NK-92 (cell line): ENCODE measurements around the gene MAD1L1.
"Not testable (repeated sequence)": the region's sequence is repeated elsewhere in the genome, so short reads cannot be mapped to it uniquely, and the experiment has no call there.

Experiments used
- DNase-seq: peaks from one replicate; lab custom pipeline; 2025; ENCODE audit not compliant: unreplicated experiment; lab: John Stamatoyannopoulos, UW

The MAD1L1 gene

DNA sequence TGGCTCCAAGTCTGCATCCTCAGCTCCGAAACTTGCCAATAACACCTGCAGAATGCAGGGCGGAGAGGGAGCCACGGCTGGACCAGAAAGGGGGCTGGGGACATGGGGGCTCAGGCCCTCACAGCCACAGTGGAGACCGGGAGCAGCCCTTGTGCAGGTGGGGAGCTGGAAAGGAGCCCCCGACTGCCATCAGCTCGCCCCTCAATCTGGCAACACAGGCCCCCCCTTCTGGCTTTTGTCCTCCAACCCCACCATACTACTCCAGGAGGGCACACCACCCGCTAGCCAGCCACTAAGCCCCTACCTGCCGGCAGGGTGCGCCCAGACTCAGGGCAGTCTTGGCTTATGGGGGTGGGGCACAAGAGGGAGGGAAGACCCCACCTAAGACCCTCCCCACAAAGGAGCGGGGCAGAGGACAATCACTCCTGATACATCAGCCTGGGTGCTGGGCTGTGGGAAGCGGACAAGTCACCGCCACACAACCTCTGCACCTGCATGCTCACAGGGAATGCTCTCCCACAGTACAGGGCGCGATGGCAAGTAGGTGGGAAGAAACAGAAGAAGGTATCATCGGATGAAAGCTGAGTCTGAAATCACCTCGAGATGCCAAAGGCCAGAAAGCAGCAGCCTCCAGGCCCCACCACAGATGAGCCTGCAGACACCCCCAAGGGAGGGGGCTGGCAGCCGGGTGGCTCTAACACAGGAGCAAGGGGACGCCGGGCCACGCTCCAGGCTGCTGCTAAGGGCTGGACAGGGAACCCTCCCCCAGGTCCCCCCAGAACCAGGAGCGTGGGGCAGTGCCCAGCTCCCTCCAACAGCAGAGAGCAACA lies 297.4 kb downstream of the MAD1L1 start:
- no peak for DNase-seq

DNA sequence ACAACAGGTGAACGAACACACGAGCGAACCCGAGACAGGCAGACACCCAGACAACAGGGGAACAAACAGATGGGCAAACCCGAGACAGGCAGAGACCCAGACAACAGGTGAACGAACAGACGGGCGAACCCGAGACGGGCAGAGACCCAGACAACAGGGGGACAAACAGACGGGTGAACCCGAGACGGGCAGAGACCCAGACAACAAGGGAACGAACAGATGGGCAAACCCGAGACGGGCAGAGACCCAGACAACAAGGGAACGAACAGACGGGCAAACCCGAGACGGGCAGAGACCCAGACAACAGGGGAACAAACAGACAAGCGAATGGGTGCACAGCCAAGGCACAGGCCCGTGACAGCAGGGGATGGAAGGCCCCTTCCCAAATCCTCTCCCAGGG lies 298.0 kb downstream of the MAD1L1 start:
- DNase-seq: no peak

DNA sequence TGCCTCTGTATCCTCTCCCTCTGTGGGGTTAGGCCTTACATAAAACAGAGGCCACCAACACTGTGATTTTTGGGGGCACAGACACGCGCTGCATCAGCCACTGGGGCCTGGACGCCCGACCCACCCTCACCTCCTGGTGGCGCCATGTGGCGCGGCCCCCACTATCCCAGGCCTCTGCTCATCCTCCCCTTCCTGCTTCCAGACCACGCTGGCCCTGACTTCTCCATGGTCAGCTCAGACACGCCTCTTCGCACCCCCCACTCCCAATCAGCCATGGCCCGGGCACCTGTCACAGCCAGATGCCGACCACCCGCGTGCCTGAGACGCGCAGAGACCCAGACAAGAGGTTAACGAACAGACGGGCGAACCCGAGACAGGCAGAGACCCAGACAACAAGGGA lies 298.7 kb downstream of the MAD1L1 start:
- no peak for DNase-seq

GRCh38 chr7:1933066-1933750 lies 299.5 kb downstream of the MAD1L1 start:
- DNase-seq: no peak

GRCh38 chr7:1931951-1932270 lies 300.8 kb downstream of the MAD1L1 start:
- no peak for DNase-seq

DNA sequence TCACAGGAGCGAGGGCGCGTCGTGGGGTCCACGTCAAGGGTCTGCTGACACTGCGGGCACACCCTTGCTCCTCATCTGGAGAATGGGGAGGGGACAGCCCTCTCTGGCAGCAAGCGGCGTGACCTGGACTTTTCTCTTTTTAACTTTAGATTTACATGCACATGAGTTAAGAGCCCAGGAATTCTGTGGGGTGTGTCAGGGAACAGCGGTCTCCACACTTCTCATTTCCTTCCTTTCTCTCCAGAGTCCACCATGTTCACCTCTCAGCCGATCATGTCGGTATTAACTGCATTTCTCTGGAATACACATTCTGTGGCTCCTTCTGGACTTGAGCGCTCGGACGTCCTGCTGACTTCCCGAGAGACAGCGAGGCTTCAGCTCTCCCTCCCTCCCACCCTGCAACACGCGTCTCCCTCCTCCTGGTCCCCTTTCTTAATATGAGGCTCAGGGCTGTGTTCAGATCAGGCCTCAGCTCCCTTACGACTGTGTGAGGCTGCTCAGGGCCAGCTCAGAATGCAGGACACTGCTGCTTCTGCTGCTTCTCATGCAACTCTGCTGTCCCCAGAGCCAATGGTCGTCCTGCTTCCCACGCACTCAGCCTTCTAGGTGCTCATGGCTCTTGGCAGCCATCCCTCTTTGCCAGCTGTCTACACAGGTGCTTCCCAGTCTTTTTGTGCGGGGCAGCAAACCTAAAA lies 301.3 kb downstream of the MAD1L1 start:
- no peak for DNase-seq

DNA sequence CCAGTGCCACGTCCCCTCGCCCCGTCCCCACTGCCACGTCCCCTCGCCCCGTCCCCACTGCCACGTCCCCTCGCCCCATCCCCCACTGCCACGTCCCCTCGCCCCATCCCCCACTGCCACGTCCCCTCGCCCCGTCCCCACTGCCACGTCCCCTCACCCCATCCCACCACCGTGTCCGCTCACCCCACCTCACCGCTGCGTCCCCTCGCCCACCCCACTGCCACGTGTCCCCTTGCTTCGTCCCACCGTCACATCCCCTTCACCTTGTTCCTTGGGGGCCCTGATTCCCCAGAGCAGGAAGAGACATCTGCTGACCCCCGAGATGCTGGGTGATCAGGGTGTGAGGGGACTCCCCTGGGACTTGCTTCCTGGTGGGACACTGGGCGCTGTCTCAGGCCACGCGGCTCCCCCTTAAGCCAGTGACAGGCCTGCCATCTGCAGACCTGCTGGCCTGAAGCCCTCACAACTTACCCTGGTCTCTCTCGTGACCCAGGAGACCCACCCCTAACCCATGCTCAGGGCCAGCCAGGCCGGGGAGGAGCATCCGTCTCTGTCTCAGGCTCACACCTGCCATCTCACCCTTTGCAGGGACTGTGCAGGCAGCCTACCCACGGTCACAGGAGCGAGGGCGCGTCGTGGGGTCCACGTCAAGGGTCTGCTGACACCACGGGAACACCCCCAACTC lies 302.2 kb downstream of the MAD1L1 start:
- no peak for DNase-seq

DNA sequence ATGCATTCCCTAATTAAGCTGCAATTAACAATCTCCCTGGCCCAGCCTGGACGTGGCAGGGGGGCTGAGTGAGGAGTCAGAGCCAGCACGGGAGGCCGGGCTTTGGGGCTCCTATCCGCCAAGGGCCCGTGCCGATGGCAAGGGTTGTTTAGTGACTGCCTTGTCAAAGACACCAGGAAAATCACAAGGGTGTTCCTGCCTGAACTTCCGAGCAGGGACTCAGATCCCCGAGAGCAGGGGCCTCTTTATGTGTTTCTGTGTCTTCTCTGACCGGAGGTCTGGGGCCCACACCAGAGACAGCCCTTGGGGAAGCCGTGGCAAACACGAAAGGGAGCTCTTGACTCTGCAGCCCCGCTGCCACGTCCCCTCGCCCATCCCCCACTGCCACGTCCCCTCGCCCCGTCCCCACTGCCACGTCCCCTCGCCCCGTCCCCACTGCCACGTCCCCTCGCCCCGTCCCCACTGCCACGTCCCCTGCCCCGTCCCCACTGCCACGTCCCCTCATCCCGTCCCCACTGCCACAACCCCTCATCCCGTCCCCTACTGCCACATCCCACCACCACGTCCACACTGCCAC lies 303.3 kb downstream of the MAD1L1 start:
- DNase-seq: not testable (repeated sequence)

GRCh38 chr7:1928645-1929348 lies 303.9 kb downstream of the MAD1L1 start:
- no peak for DNase-seq

GRCh38 chr7:1927937-1928644 lies 304.7 kb downstream of the MAD1L1 start:
- no peak for DNase-seq

DNA sequence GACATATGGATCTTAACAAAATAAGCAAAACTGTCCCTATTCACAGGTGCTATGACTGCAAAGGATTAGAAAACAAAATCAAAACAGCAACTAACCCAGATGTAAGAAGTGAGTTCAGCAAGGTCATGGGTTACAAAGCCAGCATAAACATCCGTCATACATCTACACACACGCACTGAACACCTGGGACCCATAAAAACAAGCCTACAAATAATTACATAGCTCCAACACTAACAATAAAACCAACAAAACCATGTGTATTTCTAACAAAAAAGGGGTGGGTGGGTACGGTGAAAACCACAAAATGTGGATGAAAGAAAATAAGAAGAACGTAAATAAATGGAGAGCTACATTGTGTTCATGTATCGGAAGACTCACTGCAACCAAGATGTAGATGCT lies 305.8 kb downstream of the MAD1L1 start:
- no peak for DNase-seq

- DNase-seq: no peak
These were observed 306.5 kb downstream of the MAD1L1 start for GRCh38 chr7:1925973-1926907.

DNA sequence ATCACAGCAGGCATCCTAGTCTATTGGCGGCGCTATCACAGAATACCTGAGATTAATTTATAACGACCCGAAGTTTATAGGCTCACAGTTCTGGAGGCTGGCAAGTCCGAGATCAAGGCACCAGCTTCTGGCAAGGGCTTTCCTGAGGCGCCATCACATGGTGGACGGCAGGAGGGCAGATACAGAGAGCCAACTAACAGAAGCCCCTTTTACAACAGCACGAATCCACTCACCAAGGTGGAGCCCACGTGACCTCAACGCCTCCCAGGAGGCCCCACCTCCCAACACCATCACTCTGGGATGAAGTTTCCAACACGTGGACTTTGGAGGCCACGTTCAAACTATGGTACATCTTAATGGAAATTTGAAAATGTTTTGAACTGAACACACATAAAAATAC lies 307.4 kb downstream of the MAD1L1 start:
- DNase-seq: no peak

DNA sequence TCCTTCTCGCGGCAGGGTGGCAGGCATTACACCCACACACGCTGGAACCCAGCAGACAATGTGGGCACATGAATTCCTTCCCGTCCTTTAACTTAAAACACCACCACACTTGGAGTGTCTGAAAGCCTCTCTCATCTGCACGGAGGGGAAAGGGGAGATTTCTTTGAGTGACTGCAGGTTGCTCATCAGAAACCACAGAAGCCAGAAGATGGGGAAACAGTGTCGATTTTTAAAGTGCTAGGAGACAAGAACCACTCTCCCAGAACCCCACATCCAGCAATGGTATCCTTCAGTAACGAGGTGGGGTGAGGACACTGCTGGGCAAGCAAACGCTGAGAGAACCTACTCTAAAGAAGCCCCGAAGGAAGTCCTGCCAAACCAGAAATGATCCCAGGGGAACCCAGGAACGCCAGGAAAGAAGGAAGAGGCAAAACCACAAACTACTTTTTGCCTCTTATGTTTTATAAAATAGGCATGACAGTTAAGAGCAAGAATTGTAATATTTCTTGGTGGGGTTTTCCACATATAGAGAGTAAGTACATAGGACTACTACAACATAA lies 308.4 kb downstream of the MAD1L1 start:
- no peak for DNase-seq

DNA sequence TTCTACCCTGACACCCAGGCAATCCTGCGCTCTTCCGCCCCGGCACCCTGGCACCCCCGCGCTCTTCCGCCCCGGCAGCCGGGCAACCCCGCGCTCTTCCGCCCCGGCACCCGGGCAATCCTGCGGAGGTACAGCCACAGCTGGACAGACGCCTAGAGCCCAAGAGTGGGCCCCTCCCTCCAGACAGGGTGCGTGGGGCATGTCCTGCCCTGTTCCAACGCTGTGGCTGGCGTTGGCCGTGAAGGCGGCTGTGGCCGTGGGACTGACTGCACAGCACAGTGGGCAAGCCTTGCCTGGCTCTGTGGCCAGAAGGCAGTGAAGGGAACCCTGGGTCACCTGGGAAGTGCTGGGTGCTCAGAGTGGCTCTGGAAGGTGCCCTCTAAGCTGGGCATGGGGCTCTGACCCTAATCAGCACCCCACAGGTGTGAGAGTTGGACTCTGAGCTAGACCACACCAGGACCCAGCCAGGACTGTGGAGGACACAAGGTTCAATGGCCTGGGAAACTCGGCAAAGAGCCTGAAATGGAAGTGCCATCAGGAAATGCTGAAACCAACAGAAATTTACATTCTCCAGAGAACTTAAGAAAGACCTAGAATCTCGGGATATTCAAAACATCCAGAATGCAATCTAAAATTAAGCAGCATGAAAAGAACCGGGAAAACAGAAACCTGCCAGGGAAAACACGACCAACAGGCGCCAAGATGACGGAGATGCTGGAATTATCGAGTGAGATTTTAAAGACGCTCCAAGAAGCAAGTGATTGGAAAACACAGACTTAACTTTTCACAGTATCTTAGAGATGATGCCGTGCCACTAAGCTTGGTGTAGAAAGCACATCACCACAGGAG lies 309.1 kb downstream of the MAD1L1 start:
- DNase-seq: no peak

GRCh38 chr7:1922870-1923236 lies 309.9 kb downstream of the MAD1L1 start:
- no peak for DNase-seq

- DNase-seq: no peak
These were observed 310.5 kb downstream of the MAD1L1 start for GRCh38 chr7:1922071-1922869.
